Measurements from ENCODE around the gene DGKI. TPM values are rescaled to one million over a fixed set of nuclear protein-coding genes. Genes with fewer than 3 reads are reported as not detected.

The DGKI gene
- total RNA-seq, 1 donor from 2014 or later: 3.1 TPM

GRCh38 chr7:137441451-137441850, 405.3 kb downstream of the DGKI start:
- no peak overlapping the region for H3K27ac Mint-ChIP-seq (ENCODE audit: unreplicated experiment)
- no peaks in the 10 kb centered on the region for H3K36me3 Mint-ChIP-seq (ENCODE audit: unreplicated experiment)
- H3K4me1 Mint-ChIP-seq (ENCODE audit: unreplicated experiment): peaks cover 41% of the 10 kb centered on the region
- no peaks in the 10 kb centered on the region for H3K27me3 Mint-ChIP-seq (ENCODE audit: unreplicated experiment)
- no peak for DNase-seq (ENCODE audit: extremely low spot score, unreplicated experiment)
- no peak overlapping the region for H3K4me3 Mint-ChIP-seq (ENCODE audit: unreplicated experiment)
- no peak for TF ChIP-seq CTCF (IDR thresholded peaks at IDR 0.05)
- peaks cover 8% of the 10 kb centered on the region for H3K9me3 Mint-ChIP-seq (ENCODE audit: unreplicated experiment)

- DNase-seq (ENCODE audit: extremely low spot score, unreplicated experiment): no peak
Measured at GRCh38 chr7:137439829-137440825, 406.6 kb downstream of the DGKI start.

GRCh38 chr7:137434946-137435345, 411.8 kb downstream of the DGKI start:
- TF ChIP-seq CTCF (IDR thresholded peaks at IDR 0.05): no peak
- Mint-ChIP-seq H3K9me3 (ENCODE audit: unreplicated experiment) (no peaks in the 10 kb centered on the region), H3K36me3 (ENCODE audit: unreplicated experiment) (no peaks in the 10 kb centered on the region), H3K4me1 (ENCODE audit: unreplicated experiment) (peaks cover 7% of the 10 kb centered on the region), H3K4me3 (ENCODE audit: unreplicated experiment) (no peak overlapping the region), H3K27me3 (ENCODE audit: unreplicated experiment) (no peaks in the 10 kb centered on the region), H3K27ac (ENCODE audit: unreplicated experiment) (no peak overlapping the region)
- no peak for DNase-seq (ENCODE audit: extremely low spot score, unreplicated experiment)

More at GRCh38 chr7:137439829-137440825, 406.6 kb downstream of the DGKI start:
- no peaks in the 10 kb centered on the region for H3K36me3 Mint-ChIP-seq (ENCODE audit: unreplicated experiment)
- peaks cover 8% of the 10 kb centered on the region for H3K9me3 Mint-ChIP-seq (ENCODE audit: unreplicated experiment)
- H3K27ac Mint-ChIP-seq (ENCODE audit: unreplicated experiment): no peak overlapping the region
- H3K4me3 Mint-ChIP-seq (ENCODE audit: unreplicated experiment): no peak overlapping the region
- no peak for TF ChIP-seq CTCF (IDR thresholded peaks at IDR 0.05)
- no peaks in the 10 kb centered on the region for H3K27me3 Mint-ChIP-seq (ENCODE audit: unreplicated experiment)
- peaks cover 32% of the 10 kb centered on the region for H3K4me1 Mint-ChIP-seq (ENCODE audit: unreplicated experiment)

GRCh38 chr7:137434530-137434929, 412.2 kb downstream of the DGKI start:
- TF ChIP-seq CTCF (IDR thresholded peaks at IDR 0.05): no peak

GRCh38 chr7:137423321-137423720, 423.5 kb downstream of the DGKI start:
- Mint-ChIP-seq H3K9me3 (ENCODE audit: unreplicated experiment) (no peaks in the 10 kb centered on the region), H3K27me3 (ENCODE audit: unreplicated experiment) (no peaks in the 10 kb centered on the region), H3K27ac (ENCODE audit: unreplicated experiment) (no peak overlapping the region), H3K36me3 (ENCODE audit: unreplicated experiment) (peaks cover 6% of the 10 kb centered on the region), H3K4me1 (ENCODE audit: unreplicated experiment) (peaks cover 5% of the 10 kb centered on the region), H3K4me3 (ENCODE audit: unreplicated experiment) (no peak overlapping the region)
- no peak for TF ChIP-seq CTCF (IDR thresholded peaks at IDR 0.05)
- DNase-seq (ENCODE audit: extremely low spot score, unreplicated experiment): no peak

More at GRCh38 chr7:137434530-137434929, 412.2 kb downstream of the DGKI start:
- Mint-ChIP-seq H3K27ac (ENCODE audit: unreplicated experiment) (no peak overlapping the region), H3K36me3 (ENCODE audit: unreplicated experiment) (no peaks in the 10 kb centered on the region), H3K4me3 (ENCODE audit: unreplicated experiment) (no peak overlapping the region), H3K9me3 (ENCODE audit: unreplicated experiment) (no peaks in the 10 kb centered on the region), H3K27me3 (ENCODE audit: unreplicated experiment) (no peaks in the 10 kb centered on the region), H3K4me1 (ENCODE audit: unreplicated experiment) (peaks cover 3% of the 10 kb centered on the region)
- DNase-seq (ENCODE audit: extremely low spot score, unreplicated experiment): no peak

All from osteocyte (in vitro differentiated cells).